Activated T-cell treated with anti-CD3 and anti-CD28 coated beads, Interleukin-2, amount 50 U/mL, for 48 hours (primary cell): ENCODE results near the gene TFDP2.

Source experiments
- DNase-seq, 2 experiments: peaks; one replicate each; pipeline ENCODE4 v3.0.0-alpha.2; 2020

TFDP2 gene

GRCh38 chr3:142072816-142073215, 76.5 kb downstream of the TFDP2 start:
- DNase-seq = no peak

GRCh38 chr3:142065932-142066331, 83.4 kb downstream of the TFDP2 start:
- no peak for DNase-seq

- no peak for DNase-seq
Measured at GRCh38 chr3:142065344-142065743, 84.0 kb downstream of the TFDP2 start.

GRCh38 chr3:142064454-142064853, 84.9 kb downstream of the TFDP2 start:
- DNase-seq = no peak

GRCh38 chr3:142057331-142057725, 92.0 kb downstream of the TFDP2 start:
- DNase-seq = no peak

- no peak for DNase-seq
Measured at GRCh38 chr3:142056656-142057330, 92.6 kb downstream of the TFDP2 start.

GRCh38 chr3:142053835-142054234, 95.5 kb downstream of the TFDP2 start:
- no peak for DNase-seq

GRCh38 chr3:142053244-142053643, 96.1 kb downstream of the TFDP2 start:
- DNase-seq = no peak

- no peak for DNase-seq
Measured at GRCh38 chr3:142051351-142051750, 98.0 kb downstream of the TFDP2 start.

GRCh38 chr3:142047021-142047369, 102.3 kb downstream of the TFDP2 start:
- DNase-seq = no peak

- DNase-seq = no peak
Measured at GRCh38 chr3:142046320-142047020, 102.9 kb downstream of the TFDP2 start.

- no peak for DNase-seq
Measured at GRCh38 chr3:142040941-142041491, 108.3 kb downstream of the TFDP2 start.

GRCh38 chr3:142035308-142035922, 113.9 kb downstream of the TFDP2 start:
- no peak for DNase-seq

GRCh38 chr3:142033292-142033691, 116.1 kb downstream of the TFDP2 start:
- no peak for DNase-seq

- no peak for DNase-seq
Measured at GRCh38 chr3:142031575-142031974, 117.8 kb downstream of the TFDP2 start.

GRCh38 chr3:142029791-142030190, 119.6 kb downstream of the TFDP2 start:
- no peak for DNase-seq

- no peak for DNase-seq
Measured at GRCh38 chr3:142029052-142029642, 120.2 kb downstream of the TFDP2 start.

GRCh38 chr3:142028243-142028777, 121.0 kb downstream of the TFDP2 start:
- DNase-seq = no peak

- DNase-seq = peak; percentile 39 to 41
Measured at GRCh38 chr3:142027735-142028134, 121.6 kb downstream of the TFDP2 start.

GRCh38 chr3:142027300-142027699, 122.0 kb downstream of the TFDP2 start:
- no peak for DNase-seq

- no peak for DNase-seq
Measured at GRCh38 chr3:142026333-142026732, 123.0 kb downstream of the TFDP2 start.

- no peak for DNase-seq
Measured at GRCh38 chr3:142022381-142022780, 127.0 kb downstream of the TFDP2 start.

- DNase-seq = no peak
Measured at GRCh38 chr3:142021127-142021526, 128.2 kb downstream of the TFDP2 start.
